Fibroblast of the aortic adventitia (primary cell): ENCODE measurements around the gene DPF3. TPM values are rescaled to one million over a fixed set of nuclear protein-coding genes. Genes with fewer than 3 reads are reported as not detected.
A peak's percentile ranks its signal among the peaks of the same experiment; 100 is the strongest.

Experiments used
- DNase-seq: peaks from one replicate; pipeline ENCODE4 v3.0.0-alpha.2; 2010; ENCODE audit warnings: low read depth
- H3K4me3 ChIP-seq: 2 replicates; pipeline ENCODE4 v1.5.1; 2011; ENCODE audit warnings: low read depth, mild to moderate bottlenecking, control low read depth, low read length, moderate library complexity
- CTCF ChIP-seq: IDR thresholded peaks from 2 replicates; pipeline ENCODE4 v1.5.1; 2011; ENCODE audit warnings: mild to moderate bottlenecking, low read length, control low read depth, inconsistent platforms; ENCODE audit not compliant: insufficient read depth
- total RNA-seq: library from RNA; depleted of rRNA; stranded (reverse); fragments of >200 nt; gene quantifications from 2 replicates; pipeline ENCODE4 v1.2.3, GENCODE V29; 2012; ENCODE audit warnings: low replicate concordance

The DPF3 gene
- total RNA-seq, 1 donor = 16.3 TPM

GRCh38 chr14:72736786-72737559 lies 156.9 kb downstream of the DPF3 start:
- no peak overlapping the region for H3K4me3 ChIP-seq
- TF ChIP-seq CTCF = no peak
- peak; percentile 30 for DNase-seq

- H3K4me3 ChIP-seq = no peak overlapping the region
- TF ChIP-seq CTCF = no peak
- peak; percentile 20 for DNase-seq
These were observed 157.6 kb downstream of the DPF3 start for GRCh38 chr14:72736308-72736707.

GRCh38 chr14:72732022-72732780 lies 161.7 kb downstream of the DPF3 start:
- no peak for DNase-seq
- H3K4me3 ChIP-seq = no peak overlapping the region
- TF ChIP-seq CTCF = no peak

GRCh38 chr14:72731252-72732020 lies 162.5 kb downstream of the DPF3 start:
- H3K4me3 ChIP-seq = no peak overlapping the region
- TF ChIP-seq CTCF = no peak
- no peak for DNase-seq

GRCh38 chr14:72730468-72730867 lies 163.4 kb downstream of the DPF3 start:
- TF ChIP-seq CTCF = no peak
- H3K4me3 ChIP-seq = no peak overlapping the region
- DNase-seq = no peak

- no peak for TF ChIP-seq CTCF
- DNase-seq = no peak
- no peak overlapping the region for H3K4me3 ChIP-seq
These were observed 167.5 kb downstream of the DPF3 start for GRCh38 chr14:72726444-72726843.
